GM10266 (cell line): ENCODE data around the gene COPZ1.

Experiments used
- DNase-seq: peaks from one replicate; pipeline ENCODE4 v3.0.0; 2012; ENCODE audit errors: extremely low spot score
- CTCF ChIP-seq: IDR thresholded peaks from 2 replicates; pipeline ENCODE4 v1.5.1; 2012; ENCODE audit warnings: mild to moderate bottlenecking, low read depth; ENCODE audit not compliant: control insufficient read depth, insufficient read depth; ENCODE audit errors: missing control alignments

Gene COPZ1

GRCh38 chr12:54300225-54300731 lies 24.7 kb upstream of the COPZ1 start:
- no peak for TF ChIP-seq CTCF
- DNase-seq, result no peak

- TF ChIP-seq CTCF, result no peak
These were observed 24.1 kb upstream of the COPZ1 start, which contains the start of gene NFE2 for GRCh38 chr12:54300732-54301427. NFE2 (minus strand) TSS chr12:54301015; CDS start chr12:54295248, 5,767 bp downstream.

GRCh38 chr12:54301428-54302048 lies 23.4 kb upstream of the COPZ1 start:
- no peak for DNase-seq
- no peak for TF ChIP-seq CTCF

More at GRCh38 chr12:54300732-54301427, 24.1 kb upstream of the COPZ1 start, which contains the start of gene NFE2:
- no peak for DNase-seq

- no peak for DNase-seq
- TF ChIP-seq CTCF, result no peak
These were observed 21.3 kb upstream of the COPZ1 start for GRCh38 chr12:54303640-54304039.

GRCh38 chr12:54304187-54304810 lies 20.6 kb upstream of the COPZ1 start:
- DNase-seq, result no peak
- no peak for TF ChIP-seq CTCF

GRCh38 chr12:54306925-54307741 lies 17.8 kb upstream of the COPZ1 start:
- no peak for TF ChIP-seq CTCF
- DNase-seq, result no peak
